HepG2 (cell line): ENCODE data around the gene TGFB2. TPM values are rescaled to one million over a fixed set of nuclear protein-coding genes. Genes with fewer than 3 reads are reported as not detected.

Experiments used
- ATAC-seq: fragments of 200-7000 bp; cut with Tn5 transposase; 3 replicates; pipeline ENCODE4 v1.9.1; 2020; ENCODE audit warnings: mild to moderate bottlenecking, moderate library complexity
- BruUV-seq: library from RNA; stranded (reverse); fragments of 400-500 nt; replicated peaks from 2 replicates; lab custom pipeline; 2021; lab: Mats Ljungman, UMichigan
- CTCF ChIA-PET: fragments of 300-600 bp; formaldehyde crosslinking; extraction: SDS; loops from one replicate; lab custom pipeline; 2021; ENCODE audit warnings: low total read pairs, inconsistent platforms, low intra/inter-chr PET ratio; lab: Yijun Ruan, JAX
- POLR2A ChIA-PET: fragments of 350-600 bp; sonication (Branson Sonifier 250); formaldehyde crosslinking; loops from one replicate; lab custom pipeline; 2020; ENCODE audit warnings: antibody characterized with exemption, inconsistent platforms; lab: Yijun Ruan, JAX
- DNase-seq: peaks from one replicate; pipeline ENCODE4 v3.0.0-alpha.2; 2015; ENCODE audit warnings: low spot score
- FAIRE-seq: peaks from 3 replicates; lab custom pipeline; 2011; peaks lifted over from hg19 to GRCh38; lab: Jason Lieb, UNC
- H2AFZ ChIP-seq: one replicate; pipeline ENCODE4 v1.6.1; 2011; ENCODE audit warnings: low read length, inconsistent platforms
- H3K27ac ChIP-seq: fragments of 300-600 bp; 3 replicates; pipeline ENCODE4 v1.8.0; 2011; ENCODE audit warnings: mixed run types, mild to moderate bottlenecking, mixed read lengths, low read length, inconsistent platforms; ENCODE audit not compliant: insufficient read depth; ENCODE audit errors: extremely low read length
- H3K27me3 ChIP-seq, 2 experiments: fragments of 200-600 bp in 1 of 2; 2 replicates in 1 of 2; 3 replicates in 1 of 2; pipeline versions ENCODE4 v1.6.0 to v1.8.0; 2011; ENCODE audit warnings: low read length in 2 of 2, mild to moderate bottlenecking in 2 of 2, moderate library complexity in 2 of 2, inconsistent platforms in 1 of 2; ENCODE audit not compliant: insufficient read depth in 2 of 2, control insufficient read depth in 1 of 2
- H3K36me3 ChIP-seq, 2 experiments: fragments of 200-600 bp in 1 of 2; replicated peaks in 1 of 2; 2 replicates in 1 of 2; 3 replicates in 1 of 2; pipeline versions ENCODE4 v1.5.1 to v1.8.0; 2011; ENCODE audit warnings: low read length in 2 of 2, inconsistent platforms in 1 of 2; ENCODE audit not compliant: insufficient read depth in 2 of 2, control insufficient read depth in 1 of 2
- H3K4me1 ChIP-seq: 2 replicates; pipeline ENCODE4 v1.5.1; 2012; ENCODE audit warnings: low read length, inconsistent platforms; ENCODE audit not compliant: insufficient read depth
- H3K4me2 ChIP-seq: 2 replicates; pipeline ENCODE4 v1.6.0; 2011; ENCODE audit warnings: low read depth, low read length, inconsistent platforms
- H3K4me3 ChIP-seq, 3 experiments: fragments of 200-600 bp in 1 of 3; sonication (generic), shearing (Covaris generic) in 1 of 3; replicated peaks in 1 of 3; 2 replicates each; pipeline ENCODE4 v1.5.1; 2011 to 2016; ENCODE audit warnings: low read length in 3 of 3, inconsistent platforms in 2 of 3, low read depth in 2 of 3, mild to moderate bottlenecking in 2 of 3, control low read depth in 1 of 3, mixed read lengths in 1 of 3; ENCODE audit not compliant: insufficient read depth in 1 of 3
- H3K79me2 ChIP-seq: one replicate; pipeline ENCODE4 v1.6.1; 2011; ENCODE audit warnings: low read length, inconsistent platforms; ENCODE audit not compliant: insufficient read depth
- H3K9ac ChIP-seq: 2 replicates; pipeline ENCODE4 v1.6.0; 2011; ENCODE audit warnings: mild to moderate bottlenecking, low read depth, low read length, inconsistent platforms; ENCODE audit not compliant: insufficient read depth
- H3K9me3 ChIP-seq: 2 replicates; pipeline ENCODE4 v1.5.1; 2012; ENCODE audit warnings: mild to moderate bottlenecking, low read length
- H4K20me1 ChIP-seq: 2 replicates; pipeline ENCODE4 v1.6.0; 2011; ENCODE audit warnings: inconsistent platforms, mild to moderate bottlenecking, low read length, moderate library complexity; ENCODE audit not compliant: insufficient read depth
- HMG20B ChIP-seq: conservative IDR thresholded peaks from 2 replicates; pipeline ENCODE4 v1.6.1; 2016; ENCODE audit warnings: missing genetic modification reagents, missing compliant biosample characterization
- JUNB ChIP-seq: sonication (generic); formaldehyde crosslinking; IDR thresholded peaks from 2 replicates; pipeline ENCODE4 v1.8.0; 2022; ENCODE audit warnings: missing genetic modification reagents, mild to moderate bottlenecking, borderline replicate concordance
- KDM6A ChIP-seq: IDR thresholded peaks from 2 replicates; pipeline ENCODE4 v1.6.1; 2016; ENCODE audit warnings: low read depth
- NCOA1 ChIP-seq: sonication (generic); formaldehyde crosslinking; IDR thresholded peaks from 2 replicates; pipeline ENCODE4 v1.9.0; 2021; ENCODE audit warnings: missing genetic modification reagents
- PCBP2 ChIP-seq: fragments of 200-400 bp; formaldehyde crosslinking; optimal IDR thresholded peaks from 2 replicates; pipeline ENCODE3; 2018; ENCODE audit warnings: low read length, low read depth; ENCODE audit not compliant: poor library complexity, severe bottlenecking
- PHF21A ChIP-seq: sonication (generic); formaldehyde crosslinking; IDR thresholded peaks from 2 replicates; pipeline ENCODE4 v1.5.0; 2020; ENCODE audit warnings: mild to moderate bottlenecking, missing genetic modification reagents
- PHF8 ChIP-seq: sonication (generic); formaldehyde crosslinking; IDR thresholded peaks from 2 replicates; pipeline ENCODE4 v1.5.0; 2020; ENCODE audit warnings: missing genetic modification reagents
- RFX5 ChIP-seq: IDR thresholded peaks from 2 replicates; pipeline ENCODE4 v1.6.1; 2011; ENCODE audit warnings: low read depth, low read length, improper control_type of control experiment
- SMARCE1 ChIP-seq: fragments of 450-650 bp; IDR thresholded peaks from 2 replicates; pipeline ENCODE4 v1.6.1; 2017; ENCODE audit warnings: borderline replicate concordance
- SMYD3 ChIP-seq: sonication (generic); formaldehyde crosslinking; IDR thresholded peaks from 2 replicates; pipeline ENCODE4 v1.8.1; 2023; ENCODE audit warnings: mild to moderate bottlenecking, missing genetic modification reagents
- SP2 ChIP-seq: sonication (generic); formaldehyde crosslinking; IDR thresholded peaks from 2 replicates; pipeline ENCODE4 v1.5.1; 2020; ENCODE audit warnings: mild to moderate bottlenecking, missing genetic modification reagents
- SSRP1 ChIP-seq: IDR thresholded peaks from 2 replicates; pipeline ENCODE4 v1.6.1; 2016; ENCODE audit warnings: control low read depth
- ZNF232 ChIP-seq: sonication (generic); formaldehyde crosslinking; IDR thresholded peaks from 2 replicates; pipeline ENCODE4 v1.4.0; 2020; ENCODE audit warnings: missing genetic modification reagents, borderline replicate concordance
- ZNF260 ChIP-seq: sonication (generic); formaldehyde crosslinking; IDR thresholded peaks from 2 replicates; pipeline ENCODE4 v1.4.0; 2020; ENCODE audit warnings: missing genetic modification reagents, low read depth, mild to moderate bottlenecking, borderline replicate concordance
- ZNF550 ChIP-seq: sonication (generic); formaldehyde crosslinking; IDR thresholded peaks from 2 replicates; pipeline ENCODE4 v1.4.0; 2020; ENCODE audit warnings: mild to moderate bottlenecking, missing genetic modification reagents, borderline replicate concordance
- ZNF710 ChIP-seq: sonication (generic); formaldehyde crosslinking; IDR thresholded peaks from 2 replicates; pipeline ENCODE4 v1.5.0; 2020; ENCODE audit warnings: mild to moderate bottlenecking, missing genetic modification reagents, borderline replicate concordance
- ZNF883 ChIP-seq: sonication (generic); formaldehyde crosslinking; IDR thresholded peaks from 2 replicates; pipeline ENCODE4 v1.5.1; 2020; ENCODE audit warnings: mild to moderate bottlenecking, missing genetic modification reagents; ENCODE audit errors: not compliant biosample characterization
- WGBS: methylation state at CpG from one replicate; pipeline ENCODE4 v1.1.6; 2017; ENCODE audit warnings: low lambda C conversion rate; 5-methylcytosine and 5-hydroxymethylcytosine counted together
- in situ Hi-C: cut with HindIII; loops from 2 replicates; pipeline ENCODE4 v1.10.0; 2017; ENCODE audit warnings: low pct_unique_long_range_greater_than_20kb; ENCODE audit not compliant: extremely low pct_ligation_motif_present
- intact Hi-C: fragments of 100-400 bp; cut with micrococcal nuclease; formaldehyde crosslinking; loops from one replicate; pipeline ENCODE4 v1.10.0; 2022; ENCODE audit not compliant: unreplicated experiment
- polyA plus RNA-seq, 8 experiments: library from polyadenylated mRNA; depleted of rRNA in 3 of 8; stranded (reverse) in 7 of 8; unstranded in 1 of 8; fragments of >200 nt; fragmentation: Illumina TruSeq in 4 of 8; extraction: Trizol in 4 of 8; gene quantifications; 2 replicates each; pipeline versions ENCODE4 v1.2.1 to v1.2.3, GENCODE V29; 2011 to 2016; ENCODE audit warnings: low read depth in 4 of 8, missing spikeins in 1 of 8, mixed read lengths in 1 of 8; ENCODE audit not compliant: insufficient read depth in 1 of 8
- total RNA-seq, 5 experiments: library from RNA; depleted of rRNA; stranded (reverse); fragments of >200 nt; fragmentation: Illumina TruSeq; extraction: Trizol; gene quantifications; 2 replicates each; pipeline ENCODE4 v1.2.3, GENCODE V29; 2016; ENCODE audit warnings: low read depth in 1 of 5
- TF ChIP-seq, protein P1 (sequence below): IDR thresholded peaks from 2 replicates; pipeline ENCODE4 v1.6.1; 2016; ENCODE audit warnings: low read depth, borderline replicate concordance
- TF ChIP-seq, protein P2 (sequence below): sonication (generic); formaldehyde crosslinking; IDR thresholded peaks from 2 replicates; pipeline ENCODE4 v1.4.0; 2020; ENCODE audit warnings: missing genetic modification reagents

Gene TGFB2
- total and polyA plus RNA-seq, 2 of the 13 experiments (the other 11 are each of a cell fraction or from before 2014, with no cell fraction given), result 0.07 TPM; not detected in 1

- TF ChIP-seq ZNF260 (CRISPR knock-in tag) (no peak), SMYD3 (CRISPR knock-in tag) (no peak), ZNF710 (CRISPR knock-in tag) (no peak), PHF8 (CRISPR knock-in tag) (no peak), ZNF883 (CRISPR knock-in tag) (no peak), RFX5 (no peak), PHF21A (CRISPR knock-in tag) (no peak)
Measured at GRCh38 chr1:218462116-218462515, 117.0 kb downstream of the TGFB2 start (continued).

DNA sequence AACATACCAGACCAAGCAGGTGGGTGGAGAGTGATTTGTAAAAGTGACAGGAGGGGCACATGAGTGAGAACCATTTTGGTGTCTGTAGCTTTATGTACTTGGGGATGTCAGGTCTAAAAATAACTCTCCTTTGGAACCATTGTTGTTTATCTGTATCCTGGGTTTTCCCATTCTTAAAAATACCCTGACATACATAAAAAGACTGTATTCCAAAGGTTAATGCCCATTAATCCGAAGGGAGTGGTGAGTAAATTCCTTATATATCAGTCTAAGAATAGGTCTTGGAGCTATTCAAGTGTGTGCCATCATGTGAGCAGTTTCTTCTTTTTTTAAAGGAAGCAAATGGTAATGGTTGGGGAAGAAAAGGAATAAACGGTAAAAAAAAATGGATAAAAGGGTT, 117.5 kb downstream of the TGFB2 start:
- no peaks in the 10 kb centered on the region for H3K36me3 ChIP-seq
- H3K4me3 ChIP-seq, result no peak overlapping the region
- TF ChIP-seq NCOA1 (CRISPR knock-in tag), result no peak
- TF ChIP-seq SP2 (CRISPR knock-in tag), result no peak
- TF ChIP-seq PHF21A (CRISPR knock-in tag), result no peak
- TF ChIP-seq, protein P1, sequence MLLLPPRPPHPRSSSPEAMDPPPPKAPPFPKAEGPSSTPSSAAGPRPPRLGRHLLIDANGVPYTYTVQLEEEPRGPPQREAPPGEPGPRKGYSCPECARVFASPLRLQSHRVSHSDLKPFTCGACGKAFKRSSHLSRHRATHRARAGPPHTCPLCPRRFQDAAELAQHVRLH, result no peak
- TF ChIP-seq, protein P2, sequence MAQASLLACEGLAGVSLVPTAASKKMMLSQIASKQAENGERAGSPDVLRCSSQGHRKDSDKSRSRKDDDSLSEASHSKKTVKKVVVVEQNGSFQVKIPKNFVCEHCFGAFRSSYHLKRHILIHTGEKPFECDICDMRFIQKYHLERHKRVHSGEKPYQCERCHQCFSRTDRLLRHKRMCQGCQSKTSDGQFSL (CRISPR knock-in tag), result no peak
- TF ChIP-seq ZNF232 (CRISPR knock-in tag), result no peak
- TF ChIP-seq ZNF550, result no peak
- no peak for TF ChIP-seq SSRP1 (CRISPR knock-in tag)
- TF ChIP-seq SMARCE1, result no peak
- TF ChIP-seq PCBP2, result no peak
- TF ChIP-seq KDM6A (CRISPR knock-in tag), result no peak
- TF ChIP-seq HMG20B (CRISPR knock-in tag), result no peak
- no peak for TF ChIP-seq JUNB (CRISPR knock-in tag)
- TF ChIP-seq, all 625 proteins: peak for 0
- no peak overlapping the region for H2AFZ ChIP-seq
- no peak for FAIRE-seq
- intact Hi-C loops, result no loop called here
- no peaks in the 10 kb centered on the region for H3K79me2 ChIP-seq
- no peaks in the 10 kb centered on the region for H3K4me1 ChIP-seq
- no peaks in the 10 kb centered on the region; a peak in 1 of 5 replicates for H3K27me3 ChIP-seq
- no peak overlapping the region for H3K4me2 ChIP-seq
- H3K9ac ChIP-seq, result no peak overlapping the region
- no TSS peak for BruUV-seq
- no peak overlapping the region for H3K27ac ChIP-seq
- DNase-seq, result no peak
- H4K20me1 ChIP-seq, result no peaks in the 10 kb centered on the region
- no peak for ATAC-seq
- POLR2A ChIA-PET, result no interaction called here
- WGBS, result 9% methylated on average over 2 of the region's 2 CpGs
- in situ Hi-C loops, result no loop called here
- CTCF ChIA-PET, result no interaction called here
- no peaks in the 10 kb centered on the region for H3K9me3 ChIP-seq
